H1 (cell line): ENCODE data around the gene FBXO45. TPM values are rescaled to one million over a fixed set of nuclear protein-coding genes. Genes with fewer than 3 reads are reported as not detected.

Experiments
- RAD21 ChIP-seq, 2 experiments: IDR thresholded peaks in 1 of 2; conservative IDR thresholded peaks in 1 of 2; 2 replicates each; pipeline ENCODE4 v1.6.1; 2011; ENCODE audit warnings: low read depth in 2 of 2, low read length in 2 of 2, improper control_type of control experiment in 1 of 2, inconsistent platforms in 1 of 2, mild to moderate bottlenecking in 1 of 2, moderate library complexity in 1 of 2
- SIRT6 ChIP-seq: IDR thresholded peaks from one replicate; pipeline ENCODE4 v1.7.1; 2012; ENCODE audit warnings: low read length, inconsistent platforms
- polyA plus RNA-seq, 7 experiments: library from polyadenylated mRNA; depleted of rRNA in 3 of 7; stranded (reverse) in 5 of 7; unstranded in 2 of 7; fragments of >200 nt in 5 of 7; fragments of 200-250 nt in 2 of 7; gene quantifications; 1 replicate in 5 of 7; 2 replicates in 1 of 7; 4 replicates in 1 of 7; pipeline versions ENCODE4 v1.2.1 to v1.2.3, GENCODE V29; 2011 to 2013; ENCODE audit warnings: missing spikeins in 2 of 7, mixed read lengths in 2 of 7
- total RNA-seq: library from RNA; stranded (reverse); fragmentation: NEBNext Ultra II Directional; extraction: Animal tissue kit (Norgen Biotek cat#: 25700); gene quantifications from 2 replicates; pipeline ENCODE4 v1.2.1, GENCODE V29; 2021

FBXO45 gene
- total and polyA plus RNA-seq, 2 of the 8 experiments (the other 6 are each of a cell fraction or from before 2014, with no cell fraction given), result 5.2 to 19.4 TPM

DNA sequence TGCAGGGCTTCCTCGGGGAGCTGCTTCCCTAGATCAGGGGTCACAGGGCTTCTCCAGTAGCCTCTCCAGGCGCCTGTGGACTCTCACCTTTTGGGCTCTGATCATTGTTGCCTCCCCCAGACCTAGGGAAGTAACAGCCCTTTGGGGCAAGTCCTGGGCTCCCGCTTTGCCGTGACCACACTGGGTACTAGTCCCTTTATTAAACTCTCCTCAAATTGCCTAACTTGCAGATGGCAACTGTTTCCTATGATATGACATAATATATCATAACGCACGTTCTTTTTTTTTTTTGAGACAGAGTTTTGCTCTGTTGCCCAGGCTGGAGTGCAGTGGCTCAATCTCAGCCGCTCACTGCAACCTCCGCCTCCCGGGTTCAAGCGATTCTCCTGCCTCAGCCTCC, 53.2 kb downstream of the FBXO45 start (continued):
- TF ChIP-seq SIRT6 (no peak), RAD21 (IDR thresholded peaks at IDR 0.05 in 1 of 2, conservative IDR thresholded peaks at IDR 0.05 in 1 of 2; ENCODE audit: low read depth in 2 of 2, low read length in 2 of 2) (no peak)
